ENCODE measurements around the gene DLG5.

The DLG5 gene, protein sequence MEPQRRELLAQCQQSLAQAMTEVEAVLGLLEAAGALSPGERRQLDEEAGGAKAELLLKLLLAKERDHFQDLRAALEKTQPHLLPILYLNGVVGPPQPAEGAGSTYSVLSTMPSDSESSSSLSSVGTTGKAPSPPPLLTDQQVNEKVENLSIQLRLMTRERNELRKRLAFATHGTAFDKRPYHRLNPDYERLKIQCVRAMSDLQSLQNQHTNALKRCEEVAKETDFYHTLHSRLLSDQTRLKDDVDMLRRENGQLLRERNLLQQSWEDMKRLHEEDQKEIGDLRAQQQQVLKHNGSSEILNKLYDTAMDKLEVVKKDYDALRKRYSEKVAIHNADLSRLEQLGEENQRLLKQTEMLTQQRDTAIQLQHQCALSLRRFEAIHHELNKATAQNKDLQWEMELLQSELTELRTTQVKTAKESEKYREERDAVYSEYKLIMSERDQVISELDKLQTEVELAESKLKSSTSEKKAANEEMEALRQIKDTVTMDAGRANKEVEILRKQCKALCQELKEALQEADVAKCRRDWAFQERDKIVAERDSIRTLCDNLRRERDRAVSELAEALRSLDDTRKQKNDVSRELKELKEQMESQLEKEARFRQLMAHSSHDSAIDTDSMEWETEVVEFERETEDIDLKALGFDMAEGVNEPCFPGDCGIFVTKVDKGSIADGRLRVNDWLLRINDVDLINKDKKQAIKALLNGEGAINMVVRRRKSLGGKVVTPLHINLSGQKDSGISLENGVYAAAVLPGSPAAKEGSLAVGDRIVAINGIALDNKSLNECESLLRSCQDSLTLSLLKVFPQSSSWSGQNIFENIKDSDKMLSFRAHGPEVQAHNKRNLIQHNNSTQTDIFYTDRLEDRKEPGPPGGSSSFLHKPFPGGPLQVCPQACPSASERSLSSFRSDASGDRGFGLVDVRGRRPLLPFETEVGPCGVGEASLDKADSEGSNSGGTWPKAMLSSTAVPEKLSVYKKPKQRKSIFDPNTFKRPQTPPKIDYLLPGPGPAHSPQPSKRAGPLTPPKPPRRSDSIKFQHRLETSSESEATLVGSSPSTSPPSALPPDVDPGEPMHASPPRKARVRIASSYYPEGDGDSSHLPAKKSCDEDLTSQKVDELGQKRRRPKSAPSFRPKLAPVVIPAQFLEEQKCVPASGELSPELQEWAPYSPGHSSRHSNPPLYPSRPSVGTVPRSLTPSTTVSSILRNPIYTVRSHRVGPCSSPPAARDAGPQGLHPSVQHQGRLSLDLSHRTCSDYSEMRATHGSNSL (N-terminal part only)

GRCh38 chr10:77926566-77927401 lies at the start of gene DLG5:
DLG5 (minus strand) TSS chr10:77926755; CDS start chr10:77926520, 235 bp downstream.
- DNase-seq, result no peak

GRCh38 chr10:77975086-77975666 lies 48.6 kb upstream of the DLG5 start:
- no peak for DNase-seq

DNA sequence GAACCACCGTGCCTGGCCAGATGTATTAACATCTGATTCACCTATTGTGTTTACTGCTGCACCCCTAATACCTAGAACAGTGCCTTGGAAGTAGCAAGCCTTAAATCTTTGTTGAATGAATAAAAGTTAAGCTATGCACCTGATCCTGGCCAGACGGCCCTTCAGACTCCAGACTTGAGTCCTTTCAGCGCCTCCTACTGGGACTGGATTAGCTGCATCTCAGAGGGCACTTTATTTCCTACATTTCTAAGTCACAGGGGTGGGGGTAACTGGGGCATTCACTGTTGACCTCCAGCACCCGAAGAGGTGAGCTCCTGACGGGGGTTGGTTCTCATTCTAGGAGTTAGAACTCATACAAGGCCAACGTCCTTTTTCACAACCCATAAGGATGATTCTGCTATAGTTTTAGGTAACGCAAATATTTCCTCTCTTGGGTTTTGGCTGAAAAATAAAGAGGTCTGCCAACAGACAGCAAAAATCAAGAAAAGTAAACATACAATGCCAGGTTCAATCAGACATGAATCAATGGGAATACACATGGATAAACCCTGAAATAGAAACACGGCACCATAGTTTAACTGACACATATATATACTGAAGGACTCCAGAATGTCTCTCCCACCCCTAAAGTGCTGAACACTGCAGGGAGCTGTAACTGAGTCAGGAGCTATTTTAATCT lies 48.0 kb upstream of the DLG5 start:
- no peak for DNase-seq

DNA sequence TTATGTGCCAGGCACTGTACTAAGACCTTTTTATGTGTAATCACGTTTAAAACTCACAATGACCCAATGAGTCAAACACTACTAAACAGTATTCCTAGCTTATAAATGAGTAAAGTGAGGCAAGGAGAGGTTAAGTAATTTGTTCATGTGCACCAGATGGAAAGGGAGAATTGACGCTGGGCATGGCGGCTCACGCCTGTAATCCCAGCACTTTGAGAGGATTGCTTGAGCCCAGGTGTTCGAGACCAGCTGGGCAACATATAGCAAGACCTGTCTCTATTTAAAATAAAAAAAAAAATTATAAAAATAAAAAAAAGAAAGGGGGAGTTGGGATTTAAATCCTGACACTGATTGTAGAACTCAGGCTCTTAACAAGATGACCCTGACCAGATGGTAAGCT lies 46.7 kb upstream of the DLG5 start:
- no peak for DNase-seq

- DNase-seq, result no peak
Observed at GRCh38 chr10:77972148-77972547, 45.6 kb upstream of the DLG5 start.

- no peak for DNase-seq
Observed at GRCh38 chr10:77971804-77972144, 45.2 kb upstream of the DLG5 start.

- DNase-seq, result no peak
Observed at GRCh38 chr10:77970869-77971803, 44.6 kb upstream of the DLG5 start.

- no peak for DNase-seq
Observed at GRCh38 chr10:77969114-77969513, 42.6 kb upstream of the DLG5 start.

DNA sequence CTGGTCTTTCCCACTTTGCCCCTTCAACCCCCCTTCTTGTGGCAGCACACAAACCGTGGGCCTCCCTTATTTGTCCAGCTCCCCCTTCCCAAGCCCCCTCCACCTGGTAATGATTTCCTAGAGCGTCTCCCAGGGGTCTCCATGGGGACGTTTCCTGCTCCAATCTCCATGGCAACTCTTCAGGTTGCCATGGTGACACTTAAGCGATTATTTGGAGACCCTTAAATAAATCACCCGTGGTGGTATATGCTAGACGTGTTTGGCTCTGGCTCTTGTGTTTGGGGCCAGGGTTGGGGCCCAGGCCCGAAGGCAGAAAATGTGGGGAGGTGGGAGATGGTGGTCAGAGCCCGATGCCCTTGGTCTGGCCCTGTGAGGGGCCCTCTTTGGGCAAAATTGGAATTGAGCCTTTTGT lies 41.1 kb upstream of the DLG5 start:
- DNase-seq, result no peak

DNA sequence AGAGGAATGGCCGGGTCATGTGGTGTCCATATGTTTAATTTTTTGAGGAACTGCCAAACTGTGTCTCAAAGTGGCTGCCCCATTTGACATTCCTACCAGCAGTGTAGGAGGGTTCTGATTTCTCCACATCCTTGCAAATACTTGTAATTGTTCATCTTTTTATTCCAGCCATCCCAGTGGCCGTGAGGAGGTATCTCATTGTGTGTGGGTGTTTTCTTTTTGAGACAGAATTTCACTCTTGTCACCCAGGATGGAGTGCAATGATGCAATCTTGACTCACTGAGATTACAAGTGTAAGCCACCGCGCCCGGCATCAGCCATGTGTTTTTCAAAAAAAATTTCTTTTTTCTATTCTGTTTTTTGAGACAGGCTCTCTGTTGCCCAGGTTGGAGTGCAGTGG lies 38.7 kb upstream of the DLG5 start:
- no peak for DNase-seq

GRCh38 chr10:77964811-77965210 lies 38.3 kb upstream of the DLG5 start:
- no peak for DNase-seq

DNA sequence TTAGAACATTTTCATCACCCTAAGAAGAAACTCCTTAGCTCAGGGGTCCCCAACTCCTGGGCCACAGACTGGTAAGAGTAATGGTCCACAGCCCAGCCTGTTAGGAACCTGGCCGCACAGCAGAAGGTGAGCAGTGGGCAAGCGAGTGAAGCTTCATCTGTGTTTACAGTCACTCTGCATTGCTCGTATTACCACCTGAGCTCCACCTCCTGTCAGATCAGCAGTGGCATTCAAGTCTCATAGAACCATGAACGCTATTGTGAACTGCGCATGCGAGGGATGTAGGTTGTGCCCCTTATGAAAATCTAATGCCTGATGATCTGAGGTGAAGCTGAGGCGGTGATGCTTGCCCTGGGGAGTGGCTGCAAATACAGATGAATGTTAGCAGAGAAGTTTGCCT lies 37.3 kb upstream of the DLG5 start:
- DNase-seq, result no peak

DNA sequence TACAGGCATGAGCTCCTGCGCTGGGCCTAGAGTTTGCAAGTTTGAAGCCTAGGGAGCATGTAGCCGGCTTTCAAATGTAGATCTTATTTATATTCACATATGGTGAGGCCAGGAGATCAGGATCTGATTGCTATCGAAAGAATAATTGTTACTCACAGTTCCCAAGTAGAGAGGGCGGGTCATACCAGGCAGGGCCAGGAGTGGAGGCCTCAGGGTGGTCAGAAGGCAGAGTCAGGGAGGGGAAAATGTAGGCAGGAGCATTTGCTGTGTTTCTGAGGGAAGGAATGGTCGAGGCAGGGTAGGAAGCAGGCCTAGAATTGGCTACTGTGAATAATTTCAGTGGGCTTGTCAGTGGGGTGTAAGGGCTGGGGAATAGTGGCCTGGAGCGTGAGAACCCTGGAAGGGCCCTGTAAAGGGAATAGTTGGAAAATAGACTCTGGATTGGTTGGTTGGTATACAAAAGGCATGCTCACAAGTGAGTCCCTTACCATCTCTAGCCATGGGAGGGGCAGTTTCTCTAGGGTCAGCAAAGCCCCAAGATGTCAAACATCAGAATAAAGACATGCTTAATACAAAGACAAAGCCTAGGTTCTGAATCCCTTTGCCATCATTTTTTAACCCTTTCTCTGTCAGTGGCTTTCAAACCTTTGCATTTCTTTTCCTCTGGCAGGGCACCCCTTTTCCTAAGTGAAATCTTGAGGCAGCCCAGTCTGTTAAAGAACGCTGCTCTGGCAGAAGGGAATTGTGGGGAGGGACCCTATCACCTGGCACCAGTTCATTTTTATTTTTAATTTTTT lies 36.0 kb upstream of the DLG5 start:
- no peak for DNase-seq

- no peak for DNase-seq
Observed at GRCh38 chr10:77961668-77962067, 35.1 kb upstream of the DLG5 start.

DNA sequence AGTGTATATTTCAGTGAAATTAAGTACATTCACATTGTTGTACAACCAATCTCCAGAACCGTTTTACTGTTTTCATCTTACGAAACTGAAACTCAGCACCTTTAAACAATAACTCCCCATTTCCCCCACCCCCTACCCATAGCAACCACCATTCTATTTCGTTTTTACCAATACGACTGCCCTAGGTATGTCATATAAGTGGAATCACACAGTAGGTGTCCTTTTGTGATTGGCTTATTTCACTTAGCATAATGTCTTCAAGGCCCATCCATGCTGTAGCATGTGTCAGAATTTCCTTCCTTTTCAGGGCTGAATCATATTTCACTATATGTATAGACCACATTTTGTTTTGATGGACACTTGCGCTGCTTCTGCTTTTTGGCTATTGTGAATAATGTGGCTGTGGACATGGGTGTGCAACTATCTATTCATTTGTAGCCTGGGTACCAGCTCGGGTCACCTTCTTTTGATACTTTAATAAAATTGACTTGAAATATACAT lies 34.3 kb upstream of the DLG5 start:
- no peak for DNase-seq

- no peak for DNase-seq
Observed at GRCh38 chr10:77959887-77960455, 33.4 kb upstream of the DLG5 start.

GRCh38 chr10:77959384-77959783 lies 32.8 kb upstream of the DLG5 start:
- DNase-seq, result no peak

- no peak for DNase-seq
Observed at GRCh38 chr10:77955136-77955535, 28.6 kb upstream of the DLG5 start.

DNA sequence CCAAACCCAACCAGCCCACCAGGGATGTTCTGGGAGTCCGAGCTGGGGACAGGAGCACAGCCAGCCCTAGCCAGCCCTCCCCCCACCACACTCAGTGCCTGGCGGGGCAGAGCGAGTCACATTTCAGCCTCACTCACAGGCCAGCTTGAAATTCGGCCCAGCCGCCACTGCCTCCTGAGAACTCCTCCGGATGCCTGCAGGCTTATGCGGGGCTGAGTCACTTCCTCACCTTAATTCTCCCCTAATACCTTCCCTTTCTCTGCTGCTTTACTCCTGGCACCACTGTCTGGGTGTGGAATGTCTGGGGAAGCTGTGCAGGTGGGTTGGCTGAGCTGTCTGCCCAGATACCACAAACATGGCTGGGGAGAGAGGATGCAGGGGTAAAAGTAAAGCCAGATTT lies 22.6 kb upstream of the DLG5 start:
- no peak for DNase-seq

All from NCI-H1694 treated with DMSO at 0.1 percent for 48 hours (cell line).